Measurements from ENCODE around the gene ACVR1. TPM values are rescaled to one million over a fixed set of nuclear protein-coding genes. Genes with fewer than 3 reads are reported as not detected.

Gene ACVR1
- total RNA-seq, 1 experiment from 2014 or later = 33.6 TPM

- no peak for DNase-seq (ENCODE audit: low read depth)
Observed at GRCh38 chr2:157856187-157856515, 20.0 kb downstream of the ACVR1 start.

GRCh38 chr2:157853820-157854219, 22.3 kb downstream of the ACVR1 start:
- no peak for DNase-seq (ENCODE audit: low read depth)

DNA sequence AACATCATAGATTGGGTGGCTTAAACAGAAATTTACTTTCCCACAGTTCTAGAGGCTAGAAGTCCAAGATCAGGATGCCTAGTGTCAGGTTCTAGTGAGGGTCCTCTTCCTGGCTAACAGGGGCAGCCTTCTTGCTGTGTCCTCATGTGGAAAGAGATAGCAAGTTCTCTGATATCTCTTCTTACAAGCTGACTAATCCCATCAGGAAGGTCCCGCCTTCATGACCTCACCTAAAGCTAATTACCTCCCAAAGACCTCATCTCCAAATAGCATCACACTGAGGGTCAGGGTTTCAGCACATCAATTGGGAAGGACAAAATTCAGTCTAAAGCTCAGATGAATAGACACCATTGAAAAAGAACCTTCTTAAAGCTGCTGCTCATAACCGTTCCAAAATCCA, 22.9 kb downstream of the ACVR1 start:
- no peak for DNase-seq (ENCODE audit: low read depth)

DNA sequence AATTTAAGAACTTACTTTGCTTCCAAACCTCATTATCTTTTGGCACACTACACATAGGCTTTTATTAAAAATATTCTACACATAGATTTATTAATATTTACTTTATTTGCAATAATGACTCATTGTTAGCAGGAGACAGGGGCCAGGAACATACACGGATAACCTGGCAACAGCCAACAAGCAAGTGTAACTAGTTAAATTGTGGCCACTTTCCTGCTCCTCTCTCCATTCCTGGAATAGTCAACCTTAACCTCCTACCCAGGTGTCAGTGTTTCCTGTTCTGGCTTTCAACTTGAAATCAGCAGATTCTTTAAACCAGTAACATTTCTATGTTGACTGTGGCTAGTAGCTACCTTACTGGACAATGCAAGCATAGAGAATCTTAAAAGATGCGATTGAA, 26.5 kb downstream of the ACVR1 start:
- DNase-seq (ENCODE audit: low read depth) = no peak

- DNase-seq (ENCODE audit: low read depth) = no peak
Observed at GRCh38 chr2:157848213-157848612, 27.9 kb downstream of the ACVR1 start.

DNA sequence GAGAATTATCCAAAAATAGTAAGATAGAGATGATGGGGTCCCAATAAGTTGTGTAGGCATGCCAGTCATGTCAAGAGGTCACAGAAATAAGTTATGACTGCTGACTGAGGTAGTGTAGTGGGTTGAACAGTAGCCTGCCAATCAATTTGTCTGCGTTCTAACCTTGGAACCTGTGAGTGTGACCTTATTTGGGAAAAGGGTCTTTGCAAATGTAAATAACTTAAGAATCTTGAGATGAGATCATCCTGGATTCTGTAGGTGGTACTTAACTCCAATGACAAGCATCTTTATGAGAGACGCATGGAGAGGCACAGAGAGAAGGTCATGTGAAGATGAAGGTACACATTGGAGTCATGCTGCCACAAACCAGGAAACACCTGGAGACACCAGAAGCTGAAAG, 31.0 kb downstream of the ACVR1 start:
- DNase-seq (ENCODE audit: low read depth) = no peak

GRCh38 chr2:157843935-157844334, 32.2 kb downstream of the ACVR1 start:
- DNase-seq (ENCODE audit: low read depth) = no peak

DNA sequence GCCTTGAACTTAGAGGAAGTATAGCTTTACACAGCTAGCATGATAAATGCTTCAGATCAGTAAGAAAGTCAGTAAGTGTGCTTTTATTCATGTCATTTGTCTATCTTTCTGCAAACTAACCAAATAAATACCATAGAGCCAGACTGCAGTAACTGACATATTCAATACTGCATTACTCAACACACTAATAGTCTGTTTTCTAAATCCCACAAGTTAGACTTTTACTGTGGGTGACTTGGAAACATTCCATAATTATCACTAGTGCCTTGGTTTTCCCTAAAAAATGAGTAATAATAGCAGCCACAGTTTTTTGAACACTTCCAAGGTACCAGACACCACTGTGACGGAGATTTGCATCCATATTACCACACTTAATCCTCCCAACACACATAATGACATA, 33.0 kb downstream of the ACVR1 start:
- DNase-seq (ENCODE audit: low read depth) = no peak

GRCh38 chr2:157842106-157842879, 33.8 kb downstream of the ACVR1 start:
- no peak for DNase-seq (ENCODE audit: low read depth)

GRCh38 chr2:157841485-157841884, 34.6 kb downstream of the ACVR1 start:
- DNase-seq (ENCODE audit: low read depth) = no peak

- DNase-seq (ENCODE audit: low read depth) = peak; percentile 45
Observed at GRCh38 chr2:157840568-157841156, 35.5 kb downstream of the ACVR1 start.

GRCh38 chr2:157839822-157840221, 36.3 kb downstream of the ACVR1 start:
- no peak for DNase-seq (ENCODE audit: low read depth)

DNA sequence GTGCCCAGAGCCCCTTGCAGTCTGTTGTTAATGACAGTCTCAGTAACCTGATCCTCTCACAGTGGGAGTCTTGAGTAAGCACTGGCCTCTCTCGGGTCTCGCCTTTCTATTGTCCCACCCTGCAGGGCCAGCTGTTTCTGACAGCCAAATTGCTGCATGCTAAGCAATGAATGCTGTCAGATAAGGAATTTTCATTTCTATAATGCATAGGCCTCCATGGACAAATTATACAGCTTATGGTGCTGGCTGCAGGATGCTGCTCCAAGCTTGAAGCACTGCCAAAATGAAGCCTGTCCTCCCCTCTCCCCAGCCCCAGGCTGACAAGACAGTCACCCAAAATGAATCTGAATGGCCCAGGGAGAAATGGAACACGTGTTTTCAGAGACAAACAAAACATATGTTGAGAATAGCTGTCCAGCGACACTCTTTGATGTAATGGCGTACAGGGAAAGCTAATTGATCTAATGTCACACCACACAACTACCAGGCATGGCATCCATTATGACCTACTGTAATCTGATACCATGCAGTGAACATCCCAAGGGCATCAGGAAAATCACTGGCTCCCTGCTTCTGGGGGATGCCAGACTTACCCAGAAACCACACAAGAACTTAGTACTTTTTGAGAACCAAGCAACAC, 36.8 kb downstream of the ACVR1 start:
- peak; percentile 88 for DNase-seq (ENCODE audit: low read depth)

DNA sequence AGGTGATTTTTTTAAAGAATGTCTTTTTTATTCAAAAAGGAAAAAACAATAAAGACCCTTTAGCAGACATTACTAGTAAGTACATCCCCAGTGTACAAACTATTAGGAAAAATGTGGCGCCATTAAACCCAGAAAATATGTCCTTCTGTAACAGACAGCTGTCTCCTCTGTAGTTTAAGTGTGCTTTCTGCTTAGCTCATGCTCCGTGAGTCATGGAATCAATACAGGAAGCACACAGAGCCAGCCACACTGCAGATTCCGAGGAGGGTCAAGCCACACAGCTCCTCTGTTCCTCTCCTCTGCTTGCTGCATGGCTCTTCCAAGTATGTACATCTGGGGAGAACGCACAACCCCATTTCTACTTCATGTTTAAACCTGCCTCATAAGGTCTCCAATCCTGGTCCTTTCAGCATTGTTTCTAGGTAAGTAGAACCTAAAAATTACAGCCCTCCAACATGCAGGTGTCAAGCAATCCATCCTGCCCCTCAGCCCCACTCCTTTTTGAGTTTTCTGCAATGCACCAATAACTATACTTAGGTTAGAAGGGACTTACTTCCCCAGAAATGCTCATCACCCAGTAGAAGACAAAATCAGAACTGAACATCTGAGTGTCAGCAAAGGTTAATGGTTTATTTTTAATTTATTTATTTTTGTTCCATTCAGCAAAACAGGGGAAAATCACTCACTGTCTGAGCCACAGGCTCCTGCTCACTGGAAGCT, 37.5 kb downstream of the ACVR1 start:
- peak; percentile 87 for DNase-seq (ENCODE audit: low read depth)

DNA sequence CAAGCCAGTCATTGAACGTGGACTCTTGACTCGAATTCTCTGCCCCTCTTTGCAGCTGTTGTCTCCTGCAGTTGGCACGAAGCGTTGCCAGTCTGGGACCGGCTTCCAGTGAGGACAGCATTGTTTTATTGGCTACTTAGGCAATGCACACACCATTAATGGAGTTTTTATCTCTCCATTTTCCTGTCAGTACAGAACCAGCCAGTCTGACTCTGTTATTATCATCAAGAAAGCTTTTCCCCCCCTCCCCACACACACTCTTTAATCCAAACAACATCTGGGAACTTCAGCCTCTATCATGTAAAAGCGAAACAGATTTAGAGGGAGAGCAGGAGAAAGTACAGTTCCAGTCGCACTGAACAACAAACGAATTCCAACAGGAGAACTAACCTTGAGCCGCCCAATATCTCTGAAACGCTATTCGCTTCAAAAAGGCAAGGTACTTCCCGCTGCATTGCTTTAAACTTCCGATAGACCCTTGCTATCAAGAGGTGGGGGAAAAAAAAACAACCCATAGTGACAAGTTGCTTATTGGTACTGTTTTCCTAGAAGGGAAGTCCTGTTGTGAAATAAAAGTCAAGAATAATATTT, 38.2 kb downstream of the ACVR1 start:
- peak; percentile 48 for DNase-seq (ENCODE audit: low read depth)

DNA sequence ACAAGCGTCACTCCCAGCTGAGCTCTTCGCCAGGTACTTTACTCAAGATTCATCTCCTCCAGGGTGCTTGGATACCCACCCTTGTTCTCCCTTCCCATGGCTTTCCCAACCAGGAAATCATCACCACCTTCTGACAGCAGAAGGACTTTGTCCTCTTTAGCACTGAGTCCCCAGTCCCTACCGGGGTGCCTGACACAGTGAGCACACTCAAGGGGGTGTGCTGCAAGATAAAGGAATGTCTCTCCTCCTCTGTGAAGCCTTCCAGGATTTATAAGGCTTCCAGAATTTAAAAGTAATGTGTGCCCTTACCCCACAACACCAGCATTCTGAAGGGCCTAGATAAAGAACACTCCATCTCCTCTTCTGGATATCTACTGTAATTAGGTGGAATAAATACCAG, 39.6 kb downstream of the ACVR1 start:
- DNase-seq (ENCODE audit: low read depth) = no peak

DNA sequence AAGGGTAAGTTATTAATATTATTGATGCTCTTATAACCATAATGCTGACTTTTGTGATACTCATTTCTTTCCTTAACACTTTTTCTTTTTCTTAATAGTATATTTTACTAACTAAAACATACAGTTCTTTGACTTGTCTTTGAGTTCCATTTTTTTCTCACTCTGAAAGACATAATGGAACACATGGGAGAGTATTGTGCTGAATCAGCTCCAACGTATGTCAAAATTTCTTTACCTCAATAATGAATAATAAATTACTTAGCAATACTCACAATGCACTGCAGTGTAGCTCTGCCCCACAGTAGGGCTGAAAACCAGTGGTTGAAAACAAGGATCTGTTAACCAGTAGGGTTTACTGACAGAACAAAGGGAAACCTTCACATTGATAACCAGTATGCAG, 40.7 kb downstream of the ACVR1 start:
- no peak for DNase-seq (ENCODE audit: low read depth)

DNA sequence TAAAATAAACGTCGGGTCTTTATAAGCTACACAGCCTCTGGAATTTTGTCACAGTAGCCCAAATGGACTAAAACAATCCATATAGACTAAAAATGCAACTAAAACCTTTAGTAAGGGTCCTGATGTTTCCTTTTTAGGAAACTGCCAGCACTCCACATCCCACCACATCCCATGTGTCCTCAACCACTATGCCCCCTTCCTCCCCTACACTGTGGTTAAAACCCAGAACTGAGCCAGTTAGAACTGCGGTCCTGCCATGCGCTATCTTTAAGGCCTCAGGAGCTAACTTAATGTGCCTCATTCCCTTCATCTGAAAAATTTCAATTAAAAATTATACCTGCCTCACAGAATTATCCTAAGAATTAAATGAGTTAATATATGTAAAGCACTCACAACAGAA, 41.1 kb downstream of the ACVR1 start:
- no peak for DNase-seq (ENCODE audit: low read depth)

DNA sequence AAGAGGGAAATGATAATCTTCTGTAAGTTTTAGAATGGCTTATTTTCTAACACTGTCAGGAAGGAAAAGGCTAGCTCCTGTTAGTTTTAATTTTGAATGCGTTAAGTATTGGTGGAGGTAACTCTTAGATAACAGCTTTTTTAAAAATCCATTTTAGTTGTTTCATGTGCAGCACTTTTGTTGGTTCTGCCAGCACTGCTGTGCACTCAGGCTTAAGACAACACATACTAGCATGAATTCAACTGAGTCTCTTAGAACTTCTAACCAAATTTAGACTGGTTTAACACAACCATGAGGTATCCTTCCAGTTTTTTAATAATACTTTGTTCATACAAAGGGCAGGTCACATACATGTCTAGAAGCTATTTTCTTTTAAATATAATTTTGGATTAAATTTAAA, 42.4 kb downstream of the ACVR1 start:
- DNase-seq (ENCODE audit: low read depth) = no peak

- DNase-seq (ENCODE audit: low read depth) = no peak
Observed at GRCh38 chr2:157831573-157832315, 44.4 kb downstream of the ACVR1 start.
